ENCODE data around the gene FUNDC1.
A peak's percentile ranks its signal among the peaks of the same experiment; 100 is the strongest.

FUNDC1 gene

DNA sequence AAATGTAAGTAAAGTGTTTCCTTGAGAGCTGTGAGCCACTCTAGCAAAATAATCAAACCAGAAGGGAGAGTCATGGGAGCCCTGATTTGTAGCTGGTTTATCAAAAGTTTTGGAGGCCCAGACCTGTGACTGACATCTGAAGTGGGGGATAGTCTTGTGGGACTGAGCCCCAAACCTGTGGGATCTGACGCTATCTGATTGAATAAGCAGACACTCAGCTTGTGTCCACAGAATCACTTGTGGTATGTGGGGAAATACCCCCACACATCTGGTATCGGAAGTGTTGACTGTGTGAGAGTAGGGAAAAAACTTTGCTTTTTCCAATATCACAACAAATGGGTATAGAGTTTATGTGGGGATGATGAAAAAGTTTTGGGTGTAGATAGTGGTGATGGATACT, 35.4 kb downstream of the FUNDC1 start:
- no peaks in the 10 kb centered on the region for H3K9me3 ChIP-seq (ENCODE audit: control extremely low read depth in 1 of 5, control insufficient read depth in 4 of 5, insufficient read depth in 2 of 5, low read depth in 1 of 5, low read length in 4 of 5)
- ChIA-PET CTCF (no interaction called here), POLR2A (no interaction called here)
- H3K27ac ChIP-seq (ENCODE audit: insufficient read depth in 1 of 2, low read depth in 1 of 2, low read length in 2 of 2, poor library complexity in 1 of 2, severe bottlenecking in 2 of 2) = no peak overlapping the region
- WGBS (ENCODE audit: insufficient coverage) = 80% methylated on average over 1 of the region's 2 CpGs
- no peaks in the 10 kb centered on the region for H3K4me1 ChIP-seq (ENCODE audit: control extremely low read depth in 1 of 4, control insufficient read depth in 4 of 4, insufficient read depth in 4 of 4, low read length in 3 of 4)
- H3K36me3 ChIP-seq (ENCODE audit: control insufficient read depth in 4 of 4, insufficient read depth in 4 of 4, low read length in 3 of 4) = no peaks in the 10 kb centered on the region
- peaks cover 0 to 13% (median 0%) of the 10 kb centered on the region in 5 experiments for H3K27me3 ChIP-seq (replicated peaks in 2 of 5; ENCODE audit: control insufficient read depth in 4 of 5, insufficient read depth in 5 of 5, low read length in 4 of 5)
- no peak overlapping the region for H3K4me3 ChIP-seq (ENCODE audit: control insufficient read depth in 1 of 7, extremely low read depth in 1 of 7, insufficient read depth in 4 of 7, low read depth in 2 of 7, low read length in 6 of 7)
- no peak for DNase-seq

DNA sequence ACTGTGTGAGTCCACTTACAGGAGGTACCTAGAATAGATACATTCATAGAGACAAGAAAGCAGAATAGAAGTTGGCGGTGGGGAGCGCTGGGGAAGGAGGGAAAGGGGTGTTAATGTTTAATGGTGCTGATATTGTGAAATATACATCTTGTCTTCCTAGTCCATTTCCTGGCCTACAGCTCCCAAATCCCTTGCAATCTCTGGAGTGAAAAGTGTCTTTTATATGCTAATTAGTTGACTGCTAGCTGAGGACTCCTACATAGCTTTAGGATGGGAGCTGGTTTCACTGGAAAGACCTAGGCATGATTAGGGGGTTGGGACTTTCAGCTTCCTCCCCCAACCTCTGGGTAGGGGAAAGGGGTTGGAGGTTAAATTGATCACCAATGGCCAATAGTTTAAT, 36.0 kb downstream of the FUNDC1 start:
- no peak overlapping the region for H3K27ac ChIP-seq (ENCODE audit: insufficient read depth in 1 of 2, low read depth in 1 of 2, low read length in 2 of 2, poor library complexity in 1 of 2, severe bottlenecking in 2 of 2)
- H3K27me3 ChIP-seq (replicated peaks in 2 of 5; ENCODE audit: control insufficient read depth in 4 of 5, insufficient read depth in 5 of 5, low read length in 4 of 5) = peaks cover 0 to 18% (median 0%) of the 10 kb centered on the region in 5 experiments
- no peak for DNase-seq
- ChIA-PET POLR2A (no interaction called here), CTCF (no interaction called here)
- H3K9me3 ChIP-seq (ENCODE audit: control extremely low read depth in 1 of 5, control insufficient read depth in 4 of 5, insufficient read depth in 2 of 5, low read depth in 1 of 5, low read length in 4 of 5) = no peaks in the 10 kb centered on the region
- WGBS (ENCODE audit: insufficient coverage) = no CpG with 5 or more reads among the region's 2 CpGs
- H3K4me1 ChIP-seq (ENCODE audit: control extremely low read depth in 1 of 4, control insufficient read depth in 4 of 4, insufficient read depth in 4 of 4, low read length in 3 of 4) = no peaks in the 10 kb centered on the region
- H3K4me3 ChIP-seq (ENCODE audit: control insufficient read depth in 1 of 7, extremely low read depth in 1 of 7, insufficient read depth in 4 of 7, low read depth in 2 of 7, low read length in 6 of 7) = no peak overlapping the region
- no peaks in the 10 kb centered on the region for H3K36me3 ChIP-seq (ENCODE audit: control insufficient read depth in 4 of 4, insufficient read depth in 4 of 4, low read length in 3 of 4)

DNA sequence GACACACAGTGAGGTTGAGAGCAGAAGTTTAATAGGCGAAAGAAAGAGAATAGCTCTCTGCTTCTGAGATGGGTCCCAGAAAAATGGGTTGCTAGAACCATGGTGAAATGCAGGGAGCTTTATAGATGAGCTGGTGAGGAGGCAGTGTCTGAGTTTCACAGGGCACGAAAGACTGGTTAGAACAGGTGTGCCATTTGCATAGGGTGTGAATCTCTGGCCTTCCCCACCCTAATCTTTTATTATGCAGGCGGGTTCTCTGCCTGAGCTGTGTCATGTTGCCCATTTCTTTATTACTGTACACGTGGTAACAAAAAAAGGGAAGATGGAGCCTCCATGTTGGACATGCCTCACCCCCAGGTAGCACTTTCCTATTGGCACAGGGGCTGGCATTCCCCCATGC, 39.1 kb downstream of the FUNDC1 start:
- Histone ChIP-seq H3K9me3 (ENCODE audit: control extremely low read depth in 1 of 5, control insufficient read depth in 4 of 5, insufficient read depth in 2 of 5, low read depth in 1 of 5, low read length in 4 of 5) (no peaks in the 10 kb centered on the region), H3K27me3 (replicated peaks in 2 of 5; ENCODE audit: control insufficient read depth in 4 of 5, insufficient read depth in 5 of 5, low read length in 4 of 5) (peaks cover 0 to 18% (median 0%) of the 10 kb centered on the region in 5 experiments), H3K36me3 (ENCODE audit: control insufficient read depth in 4 of 4, insufficient read depth in 4 of 4, low read length in 3 of 4) (no peaks in the 10 kb centered on the region), H3K4me3 (ENCODE audit: control insufficient read depth in 1 of 7, extremely low read depth in 1 of 7, insufficient read depth in 4 of 7, low read depth in 2 of 7, low read length in 6 of 7) (no peak overlapping the region), H3K4me1 (ENCODE audit: control extremely low read depth in 1 of 4, control insufficient read depth in 4 of 4, insufficient read depth in 4 of 4, low read length in 3 of 4) (no peaks in the 10 kb centered on the region), H3K27ac (ENCODE audit: insufficient read depth in 1 of 2, low read depth in 1 of 2, low read length in 2 of 2, poor library complexity in 1 of 2, severe bottlenecking in 2 of 2) (no peak overlapping the region)
- no peak for DNase-seq
- ChIA-PET POLR2A (no interaction called here), CTCF (no interaction called here)
- 65% methylated on average over 3 of the region's 4 CpGs for WGBS (ENCODE audit: insufficient coverage)

- H3K9me3 ChIP-seq (ENCODE audit: control extremely low read depth in 1 of 5, control insufficient read depth in 4 of 5, insufficient read depth in 2 of 5, low read depth in 1 of 5, low read length in 4 of 5) = no peaks in the 10 kb centered on the region
- H3K4me1 ChIP-seq (ENCODE audit: control extremely low read depth in 1 of 4, control insufficient read depth in 4 of 4, insufficient read depth in 4 of 4, low read length in 3 of 4) = no peaks in the 10 kb centered on the region
- no peaks in the 10 kb centered on the region for H3K36me3 ChIP-seq (ENCODE audit: control insufficient read depth in 4 of 4, insufficient read depth in 4 of 4, low read length in 3 of 4)
- H3K4me3 ChIP-seq (ENCODE audit: control insufficient read depth in 1 of 7, extremely low read depth in 1 of 7, insufficient read depth in 4 of 7, low read depth in 2 of 7, low read length in 6 of 7) = no peak overlapping the region
- ChIA-PET CTCF (interaction anchor here (0.6 kb wide), 1 partner anchor 494 kb away, joined by 3 read pairs; no protein-coding TSS in a partner anchor), POLR2A (no interaction called here)
- no peak for DNase-seq
- no peaks in the 10 kb centered on the region for H3K27me3 ChIP-seq (replicated peaks in 2 of 5; ENCODE audit: control insufficient read depth in 4 of 5, insufficient read depth in 5 of 5, low read length in 4 of 5)
- WGBS (ENCODE audit: insufficient coverage) = no CpG with 5 or more reads among the region's 1 CpG
- H3K27ac ChIP-seq (ENCODE audit: insufficient read depth in 1 of 2, low read depth in 1 of 2, low read length in 2 of 2, poor library complexity in 1 of 2, severe bottlenecking in 2 of 2) = no peak overlapping the region
These were observed 47.6 kb downstream of the FUNDC1 start for GRCh38 chrX:44495091-44495490.

DNA sequence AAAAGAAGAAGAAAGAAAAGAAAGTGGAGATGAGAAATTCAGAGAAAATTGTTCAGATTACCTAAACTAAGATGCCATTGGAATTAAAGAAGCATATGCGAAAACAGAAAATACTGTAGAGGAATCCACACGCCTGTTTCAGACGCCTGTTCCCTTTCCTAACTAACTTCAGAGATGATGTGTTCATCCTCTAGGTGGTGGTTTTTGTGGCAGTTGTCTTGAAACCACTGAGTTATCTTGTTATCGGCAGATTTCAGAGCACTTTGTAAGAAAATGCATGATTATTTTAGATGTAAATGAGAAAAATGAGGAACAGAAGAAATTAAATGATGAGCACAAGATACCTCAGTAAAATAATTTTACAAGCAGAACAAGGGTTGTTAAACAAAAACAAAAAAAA, 48.3 kb downstream of the FUNDC1 start:
- no peaks in the 10 kb centered on the region for H3K36me3 ChIP-seq (ENCODE audit: control insufficient read depth in 4 of 4, insufficient read depth in 4 of 4, low read length in 3 of 4)
- H3K4me3 ChIP-seq (ENCODE audit: control insufficient read depth in 1 of 7, extremely low read depth in 1 of 7, insufficient read depth in 4 of 7, low read depth in 2 of 7, low read length in 6 of 7) = no peak overlapping the region
- ChIA-PET CTCF (no interaction called here), POLR2A (no interaction called here)
- no peaks in the 10 kb centered on the region for H3K27me3 ChIP-seq (replicated peaks in 2 of 5; ENCODE audit: control insufficient read depth in 4 of 5, insufficient read depth in 5 of 5, low read length in 4 of 5)
- H3K4me1 ChIP-seq (ENCODE audit: control extremely low read depth in 1 of 4, control insufficient read depth in 4 of 4, insufficient read depth in 4 of 4, low read length in 3 of 4) = no peaks in the 10 kb centered on the region
- WGBS (ENCODE audit: insufficient coverage) = 100% methylated on average over 1 of the region's 4 CpGs
- H3K9me3 ChIP-seq (ENCODE audit: control extremely low read depth in 1 of 5, control insufficient read depth in 4 of 5, insufficient read depth in 2 of 5, low read depth in 1 of 5, low read length in 4 of 5) = no peaks in the 10 kb centered on the region
- peak; percentile 21 to 75 (median 62) for DNase-seq
- H3K27ac ChIP-seq (ENCODE audit: insufficient read depth in 1 of 2, low read depth in 1 of 2, low read length in 2 of 2, poor library complexity in 1 of 2, severe bottlenecking in 2 of 2) = no peak overlapping the region

DNA sequence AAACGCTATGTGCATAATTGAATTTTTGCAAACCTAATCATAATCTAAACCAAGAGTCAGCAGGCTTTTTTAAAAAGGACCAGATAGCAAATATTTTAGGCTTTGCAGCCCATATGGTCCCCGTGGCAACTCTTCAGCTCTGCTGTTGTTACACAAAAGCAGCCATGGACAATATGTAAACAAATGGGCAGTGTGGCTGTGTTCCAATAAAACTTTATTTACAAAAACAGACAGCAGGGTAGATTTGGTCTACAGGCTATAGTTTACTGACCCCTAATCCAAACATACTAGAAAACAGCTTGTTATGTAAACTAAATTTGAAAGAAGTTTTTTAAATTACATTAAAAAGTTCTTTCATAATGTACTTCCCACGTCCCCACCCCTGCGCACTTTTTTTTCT, 53.1 kb downstream of the FUNDC1 start:
- Histone ChIP-seq H3K4me1 (ENCODE audit: control extremely low read depth in 1 of 4, control insufficient read depth in 4 of 4, insufficient read depth in 4 of 4, low read length in 3 of 4) (no peaks in the 10 kb centered on the region), H3K4me3 (ENCODE audit: control insufficient read depth in 1 of 7, extremely low read depth in 1 of 7, insufficient read depth in 4 of 7, low read depth in 2 of 7, low read length in 6 of 7) (no peak overlapping the region), H3K27me3 (replicated peaks in 2 of 5; ENCODE audit: control insufficient read depth in 4 of 5, insufficient read depth in 5 of 5, low read length in 4 of 5) (peaks cover 0 to 4% (median 0%) of the 10 kb centered on the region in 5 experiments), H3K27ac (ENCODE audit: insufficient read depth in 1 of 2, low read depth in 1 of 2, low read length in 2 of 2, poor library complexity in 1 of 2, severe bottlenecking in 2 of 2) (no peak overlapping the region), H3K36me3 (ENCODE audit: control insufficient read depth in 4 of 4, insufficient read depth in 4 of 4, low read length in 3 of 4) (no peaks in the 10 kb centered on the region), H3K9me3 (ENCODE audit: control extremely low read depth in 1 of 5, control insufficient read depth in 4 of 5, insufficient read depth in 2 of 5, low read depth in 1 of 5, low read length in 4 of 5) (no peaks in the 10 kb centered on the region)
- no peak for DNase-seq
- ChIA-PET CTCF (no interaction called here), POLR2A (no interaction called here)
- WGBS (ENCODE audit: insufficient coverage) = 88% methylated on average over 1 of the region's 4 CpGs

- ChIA-PET CTCF (no interaction called here), POLR2A (no interaction called here)
- Histone ChIP-seq H3K9me3 (ENCODE audit: control extremely low read depth in 1 of 5, control insufficient read depth in 4 of 5, insufficient read depth in 2 of 5, low read depth in 1 of 5, low read length in 4 of 5) (peaks cover 0 to 8% (median 0%) of the 10 kb centered on the region in 5 experiments), H3K36me3 (ENCODE audit: control insufficient read depth in 4 of 4, insufficient read depth in 4 of 4, low read length in 3 of 4) (no peaks in the 10 kb centered on the region), H3K4me1 (ENCODE audit: control extremely low read depth in 1 of 4, control insufficient read depth in 4 of 4, insufficient read depth in 4 of 4, low read length in 3 of 4) (no peaks in the 10 kb centered on the region), H3K27me3 (replicated peaks in 2 of 5; ENCODE audit: control insufficient read depth in 4 of 5, insufficient read depth in 5 of 5, low read length in 4 of 5) (peaks cover 0 to 4% (median 0%) of the 10 kb centered on the region in 5 experiments), H3K27ac (ENCODE audit: insufficient read depth in 1 of 2, low read depth in 1 of 2, low read length in 2 of 2, poor library complexity in 1 of 2, severe bottlenecking in 2 of 2) (no peak overlapping the region), H3K4me3 (ENCODE audit: control insufficient read depth in 1 of 7, extremely low read depth in 1 of 7, insufficient read depth in 4 of 7, low read depth in 2 of 7, low read length in 6 of 7) (no peak overlapping the region)
- DNase-seq = no peak
- WGBS (ENCODE audit: insufficient coverage) = 88% methylated on average over 1 of the region's 4 CpGs
These were observed 58.0 kb downstream of the FUNDC1 start for GRCh38 chrX:44484607-44485146.

All from common myeloid progenitor, CD34-positive (primary cell).